Nephron progenitor cell (in vitro differentiated cells): ENCODE data around the gene ZMIZ1.

ENCODE experiments used
- DNase-seq: peaks from one replicate; pipeline ENCODE4 v3.0.0; 2021
- H3K27ac Mint-ChIP-seq: 2 replicates; pipeline ENCODE4 v1.8.0; 2021; ENCODE audit warnings: mild to moderate bottlenecking, moderate library complexity, mixed read lengths
- H3K27me3 Mint-ChIP-seq: 2 replicates; pipeline ENCODE4 v1.8.0; 2021; ENCODE audit warnings: mild to moderate bottlenecking, low read depth, mixed read lengths; ENCODE audit not compliant: poor library complexity
- H3K36me3 Mint-ChIP-seq: 2 replicates; pipeline ENCODE4 v1.8.0; 2021; ENCODE audit warnings: low read depth, mixed read lengths
- H3K4me1 Mint-ChIP-seq: 2 replicates; pipeline ENCODE4 v1.8.0; 2021; ENCODE audit warnings: mixed read lengths
- H3K4me3 Mint-ChIP-seq: 2 replicates; pipeline ENCODE4 v1.8.0; 2021; ENCODE audit warnings: mild to moderate bottlenecking, moderate library complexity, mixed read lengths
- H3K9me3 Mint-ChIP-seq: 2 replicates; pipeline ENCODE4 v1.8.0; 2021; ENCODE audit warnings: mild to moderate bottlenecking, moderate library complexity, mixed read lengths
- CTCF ChIP-seq: fragments of 200-600 bp; sonication (generic); IDR thresholded peaks from 2 replicates; pipeline ENCODE4 v1.5.0; 2021; ENCODE audit warnings: antibody characterized with exemption

Gene ZMIZ1

GRCh38 chr10:79189181-79189580 lies 120.4 kb downstream of the ZMIZ1 start:
- DNase-seq = no peak
- H3K4me1 Mint-ChIP-seq = peaks cover 79% of the 10 kb centered on the region
- H3K4me3 Mint-ChIP-seq = no peak overlapping the region
- no peaks in the 10 kb centered on the region for H3K27me3 Mint-ChIP-seq
- H3K27ac Mint-ChIP-seq = peak overlapping the region; percentile 78
- no peaks in the 10 kb centered on the region for H3K9me3 Mint-ChIP-seq
- H3K36me3 Mint-ChIP-seq = peaks cover 27% of the 10 kb centered on the region
- TF ChIP-seq CTCF = no peak

DNA sequence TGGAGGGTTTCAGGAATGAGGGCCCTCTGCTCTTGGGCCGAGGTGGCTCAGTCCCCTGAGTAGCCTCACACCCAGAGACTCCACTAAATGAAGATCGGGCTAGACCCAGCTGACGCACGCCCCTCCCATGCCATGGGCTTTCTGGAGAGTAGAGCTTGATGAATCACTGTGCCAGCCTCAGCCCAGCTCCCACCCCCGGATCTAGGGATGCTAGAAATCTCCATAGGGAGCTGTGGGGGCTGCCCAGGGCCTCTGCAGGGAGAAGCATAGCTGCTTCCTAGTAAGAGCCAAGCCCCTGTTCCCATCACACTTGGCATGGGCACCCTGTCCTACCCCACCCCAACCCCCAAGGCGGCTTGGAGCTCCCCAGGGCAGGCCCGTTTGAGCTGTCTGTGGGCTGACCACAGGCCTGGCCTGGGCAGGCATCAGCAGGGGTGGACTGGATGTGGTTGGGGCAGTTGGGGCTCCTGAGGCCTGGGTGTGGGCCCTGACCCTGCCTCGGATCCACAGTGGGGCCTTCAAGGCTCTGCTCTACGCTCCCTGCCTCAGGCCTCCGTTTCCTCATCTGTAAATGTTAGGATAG lies 121.2 kb downstream of the ZMIZ1 start:
- peaks cover 79% of the 10 kb centered on the region for H3K4me1 Mint-ChIP-seq
- H3K4me3 Mint-ChIP-seq = no peak overlapping the region
- H3K27ac Mint-ChIP-seq = no peak overlapping the region
- H3K9me3 Mint-ChIP-seq = no peaks in the 10 kb centered on the region
- H3K27me3 Mint-ChIP-seq = no peaks in the 10 kb centered on the region
- DNase-seq = no peak
- TF ChIP-seq CTCF = no peak
- H3K36me3 Mint-ChIP-seq = peaks cover 27% of the 10 kb centered on the region

DNA sequence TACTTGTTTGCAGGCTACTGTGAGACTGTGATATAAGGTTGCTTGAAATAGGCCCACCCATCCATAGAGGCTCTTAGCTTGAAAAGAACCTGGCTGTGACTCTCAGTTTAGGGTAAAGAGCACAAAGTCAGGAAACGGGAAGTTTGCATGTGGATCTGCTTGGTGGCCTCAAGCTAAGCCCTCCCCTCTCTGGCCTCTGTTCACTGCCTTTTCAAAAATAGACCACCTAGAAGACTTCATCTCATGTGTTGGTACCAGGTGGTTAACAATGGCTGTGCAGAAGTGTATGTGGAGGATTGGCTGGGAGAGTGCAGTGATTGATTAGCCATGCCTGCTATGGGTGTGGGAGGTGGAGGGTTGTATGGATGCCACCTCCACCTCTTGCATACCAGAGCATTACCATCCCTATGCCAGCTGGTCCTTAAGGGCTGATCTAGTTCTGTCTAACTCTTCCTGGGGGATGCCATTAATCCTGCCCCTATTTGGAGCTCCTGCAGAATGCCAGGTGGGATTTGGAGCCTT lies 122.0 kb downstream of the ZMIZ1 start:
- Mint-ChIP-seq H3K27ac (no peak overlapping the region), H3K4me3 (no peak overlapping the region), H3K4me1 (peaks cover 77% of the 10 kb centered on the region), H3K9me3 (no peaks in the 10 kb centered on the region), H3K36me3 (peaks cover 27% of the 10 kb centered on the region), H3K27me3 (no peaks in the 10 kb centered on the region)
- no peak for DNase-seq
- TF ChIP-seq CTCF = no peak

GRCh38 chr10:79191951-79192676 lies 123.3 kb downstream of the ZMIZ1 start:
- no peak for DNase-seq
- no peak for TF ChIP-seq CTCF
- H3K36me3 Mint-ChIP-seq = peaks cover 27% of the 10 kb centered on the region
- H3K9me3 Mint-ChIP-seq = no peaks in the 10 kb centered on the region
- no peak overlapping the region for H3K4me3 Mint-ChIP-seq
- H3K27ac Mint-ChIP-seq = no peak overlapping the region
- H3K27me3 Mint-ChIP-seq = no peaks in the 10 kb centered on the region
- peaks cover 74% of the 10 kb centered on the region for H3K4me1 Mint-ChIP-seq

GRCh38 chr10:79192677-79193003 lies 123.9 kb downstream of the ZMIZ1 start:
- H3K4me3 Mint-ChIP-seq = no peak overlapping the region
- no peaks in the 10 kb centered on the region for H3K27me3 Mint-ChIP-seq
- DNase-seq = no peak
- H3K9me3 Mint-ChIP-seq = no peaks in the 10 kb centered on the region
- peaks cover 31% of the 10 kb centered on the region for H3K36me3 Mint-ChIP-seq
- TF ChIP-seq CTCF = no peak
- H3K4me1 Mint-ChIP-seq = peaks cover 73% of the 10 kb centered on the region
- H3K27ac Mint-ChIP-seq = no peak overlapping the region
